Measurements from ENCODE around the gene BCAS4. TPM values are rescaled to one million over a fixed set of nuclear protein-coding genes. Genes with fewer than 3 reads are reported as not detected.

BCAS4 gene
- polyA plus RNA-seq, 6 donors from 2014 or later, result 62.1 to 82.2 (median 70.3) TPM

- Mint-ChIP-seq H3K27me3 (no peaks in the 10 kb centered on the region), H3K9me3 (no peaks in the 10 kb centered on the region), H3K27ac (peak overlapping the region in 1 of 6 donors; percentile 37), H3K4me1 (peaks cover 17 to 26% (median 24%) of the 10 kb centered on the region in 3 donors), H3K4me3 (no peak overlapping the region), H3K36me3 (peaks cover 13 to 34% of the 10 kb centered on the region in 2 donors)
- ATAC-seq (ENCODE audit: low read depth in 2 of 2) (no peak), DNase-seq (no peak)
Measured at GRCh38 chr20:50828363-50829136, 33.7 kb downstream of the BCAS4 start.

DNA sequence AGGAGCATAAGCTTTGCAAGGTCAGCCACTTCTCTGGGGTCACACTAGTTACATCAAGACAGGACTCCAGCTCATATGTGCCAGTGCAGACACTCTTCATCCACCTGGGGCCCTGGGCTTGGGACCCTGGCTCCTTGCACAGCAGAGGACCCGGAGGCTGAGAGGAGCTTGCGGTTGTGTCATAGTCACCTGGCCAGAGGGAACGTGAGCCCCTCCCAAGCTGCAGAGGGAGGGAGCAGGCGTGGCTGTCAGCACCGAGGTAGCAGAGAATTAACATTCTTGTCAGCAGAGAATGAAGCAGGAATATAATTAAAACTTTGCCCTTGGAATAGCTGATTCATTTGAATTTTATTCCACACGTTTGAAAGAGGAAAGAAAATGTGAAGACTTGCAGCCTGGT, 36.8 kb downstream of the BCAS4 start:
- ATAC-seq (ENCODE audit: low read depth in 2 of 2), result no peak
- Mint-ChIP-seq H3K9me3 (no peaks in the 10 kb centered on the region), H3K36me3 (peaks cover 17 to 34% of the 10 kb centered on the region in 2 donors)

GRCh38 chr20:50834599-50835005, 39.7 kb downstream of the BCAS4 start:
- no peak for ATAC-seq (ENCODE audit: low read depth in 2 of 2)
- no peak for DNase-seq
- Mint-ChIP-seq H3K9me3 (no peaks in the 10 kb centered on the region), H3K27me3 (no peaks in the 10 kb centered on the region), H3K36me3 (peaks cover 17 to 31% of the 10 kb centered on the region in 2 donors), H3K27ac (peak overlapping the region in 1 of 6 donors; percentile 75), H3K4me1 (peaks cover 5 to 22% (median 18%) of the 10 kb centered on the region in 3 donors), H3K4me3 (peak overlapping the region in 1 of 8 donors; percentile 69)

More for the DNA sequence above, 36.8 kb downstream of the BCAS4 start:
- Mint-ChIP-seq H3K27ac (no peak overlapping the region), H3K4me1 (peaks cover 6 to 21% (median 13%) of the 10 kb centered on the region in 3 donors), H3K4me3 (no peak overlapping the region), H3K27me3 (no peaks in the 10 kb centered on the region)
- no peak for DNase-seq

- H3K36me3 Mint-ChIP-seq, result peaks cover 10 to 18% of the 10 kb centered on the region in 2 donors
- H3K4me3 Mint-ChIP-seq, result peak overlapping the region in 4 of 8 donors; percentile 23 to 63 (median 32)
- H3K27ac Mint-ChIP-seq, result peak overlapping the region in 3 of 6 donors; percentile 72 to 91 (median 82)
- peak in 1 of 2 donors; percentile 40 for ATAC-seq (ENCODE audit: low read depth in 2 of 2)
- DNase-seq, result no peak
- peaks cover 10 to 21% (median 18%) of the 10 kb centered on the region in 3 donors for H3K4me1 Mint-ChIP-seq
- H3K9me3 Mint-ChIP-seq, result no peaks in the 10 kb centered on the region
- no peaks in the 10 kb centered on the region for H3K27me3 Mint-ChIP-seq
Measured at GRCh38 chr20:50837532-50838321, 42.9 kb downstream of the BCAS4 start.

- peak overlapping the region in 2 of 8 donors; percentile 23 to 33 for H3K4me3 Mint-ChIP-seq
- ATAC-seq (ENCODE audit: low read depth in 2 of 2), result no peak
- H3K27me3 Mint-ChIP-seq, result no peaks in the 10 kb centered on the region
- peak overlapping the region in 3 of 6 donors; percentile 54 to 82 (median 80) for H3K27ac Mint-ChIP-seq
- H3K36me3 Mint-ChIP-seq, result peaks cover 9 to 14% of the 10 kb centered on the region in 2 donors
- H3K9me3 Mint-ChIP-seq, result no peaks in the 10 kb centered on the region
- no peak for DNase-seq
- peaks cover 16 to 23% (median 21%) of the 10 kb centered on the region in 3 donors for H3K4me1 Mint-ChIP-seq
Measured at GRCh38 chr20:50838322-50838625, 43.4 kb downstream of the BCAS4 start.

DNA sequence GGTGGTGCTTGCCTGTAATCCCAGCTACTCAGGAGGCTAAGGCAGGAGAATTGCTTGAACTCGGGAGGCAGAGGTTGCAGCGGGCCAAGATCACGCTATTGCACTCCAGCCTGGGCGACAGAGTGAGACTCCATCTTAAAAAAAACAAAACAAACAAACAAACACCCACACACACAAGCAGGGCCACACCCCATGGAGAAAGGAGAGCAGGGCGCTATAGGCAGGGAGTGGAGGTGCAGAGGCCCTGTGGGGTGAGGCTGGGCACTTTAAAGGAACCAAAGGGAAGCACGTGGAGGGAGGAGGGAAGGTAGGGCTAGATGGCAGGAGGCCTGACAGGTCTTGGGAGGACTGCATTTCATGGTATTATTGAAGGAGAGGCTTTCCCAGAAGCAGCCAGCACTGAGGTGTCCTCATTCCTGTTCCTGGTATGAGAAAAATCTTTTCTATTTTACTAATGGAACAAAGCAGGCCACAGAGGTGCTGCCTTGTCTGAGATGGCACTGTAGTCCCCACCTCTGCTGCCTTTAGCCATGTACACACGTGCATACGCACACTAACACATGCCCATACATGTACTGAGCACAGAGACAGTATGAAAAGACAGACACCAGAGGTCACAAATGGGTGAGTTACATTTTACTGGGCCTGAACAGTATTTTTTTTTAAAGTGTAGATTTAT, 44.0 kb downstream of the BCAS4 start:
- H3K27ac Mint-ChIP-seq, result peak overlapping the region in 3 of 6 donors; percentile 66 to 80 (median 67)
- H3K9me3 Mint-ChIP-seq, result no peaks in the 10 kb centered on the region
- H3K36me3 Mint-ChIP-seq, result peaks cover 9 to 14% of the 10 kb centered on the region in 2 donors
- DNase-seq (no peak), ATAC-seq (ENCODE audit: low read depth in 2 of 2) (no peak)
- H3K27me3 Mint-ChIP-seq, result no peaks in the 10 kb centered on the region
- H3K4me1 Mint-ChIP-seq, result peaks cover 20 to 27% (median 23%) of the 10 kb centered on the region in 3 donors
- H3K4me3 Mint-ChIP-seq, result peak overlapping the region in 1 of 8 donors; percentile 15

GRCh38 chr20:50842821-50843220, 48.0 kb downstream of the BCAS4 start:
- peaks cover 0 to 20% of the 10 kb centered on the region in 2 donors for H3K36me3 Mint-ChIP-seq
- no peak overlapping the region for H3K4me3 Mint-ChIP-seq
- DNase-seq, result no peak
- peak overlapping the region in 3 of 6 donors; percentile 49 to 83 (median 69) for H3K27ac Mint-ChIP-seq
- peaks cover 21 to 22% (median 21%) of the 10 kb centered on the region in 3 donors for H3K4me1 Mint-ChIP-seq
- no peak for ATAC-seq (ENCODE audit: low read depth in 2 of 2)
- no peaks in the 10 kb centered on the region for H3K9me3 Mint-ChIP-seq
- no peaks in the 10 kb centered on the region for H3K27me3 Mint-ChIP-seq

DNA sequence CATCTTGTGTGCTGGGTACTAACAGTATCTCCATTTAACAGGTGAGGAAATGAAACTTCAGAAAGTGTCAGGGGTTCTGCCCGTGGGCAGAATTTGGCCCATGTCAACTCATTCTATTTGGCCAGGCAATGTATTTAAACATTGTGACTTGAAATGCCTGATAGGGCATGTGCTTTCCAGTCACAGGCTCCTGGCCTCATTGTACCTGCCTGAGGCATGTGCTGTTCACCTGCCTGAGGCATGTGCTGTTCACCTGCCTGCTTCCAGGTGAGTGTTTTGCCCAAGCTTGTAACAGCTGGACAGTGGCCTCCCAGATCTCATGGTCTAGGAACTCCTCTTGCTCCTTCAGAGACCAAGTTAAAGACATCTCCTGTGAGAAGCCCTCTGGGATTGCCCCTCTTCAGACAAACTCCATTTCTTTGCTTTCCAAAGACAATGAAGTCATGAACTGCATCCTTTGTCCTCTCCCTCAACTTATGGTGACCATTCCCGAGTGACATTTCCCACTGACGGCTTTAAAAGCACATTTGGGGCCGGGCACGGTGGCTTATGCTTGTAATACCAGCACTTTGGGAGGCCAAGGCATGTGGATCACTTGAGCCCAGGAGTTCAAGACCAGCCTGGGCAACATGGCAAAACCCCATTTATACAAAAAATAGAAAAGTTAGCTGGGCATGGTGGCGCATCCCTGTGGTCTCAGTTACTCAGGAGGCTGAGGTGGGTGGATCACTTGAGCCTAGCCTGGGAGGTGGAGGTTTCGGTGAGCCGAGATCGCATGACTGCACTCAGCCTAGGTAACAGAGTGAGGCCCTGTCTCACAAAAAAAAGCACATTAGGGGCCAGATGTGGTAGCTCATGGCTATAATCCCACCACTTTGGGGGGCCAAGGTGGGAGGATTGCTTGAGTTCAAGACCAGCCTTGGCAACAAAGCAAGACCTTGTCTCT, 48.7 kb downstream of the BCAS4 start:
- Mint-ChIP-seq H3K27me3 (no peaks in the 10 kb centered on the region), H3K36me3 (peaks cover 3 to 12% of the 10 kb centered on the region in 2 donors), H3K9me3 (no peaks in the 10 kb centered on the region), H3K27ac (peak overlapping the region in 3 of 6 donors; percentile 69 to 88 (median 83)), H3K4me1 (peaks cover 18 to 26% (median 24%) of the 10 kb centered on the region in 3 donors), H3K4me3 (peak overlapping the region in 2 of 8 donors; percentile 21 to 30)
- DNase-seq, result no peak
- ATAC-seq (ENCODE audit: low read depth in 2 of 2), result no peak

GRCh38 chr20:50844430-50845100, 49.7 kb downstream of the BCAS4 start:
- Mint-ChIP-seq H3K36me3 (peaks cover 3 to 8% of the 10 kb centered on the region in 2 donors), H3K27ac (peak overlapping the region in 1 of 6 donors; percentile 28), H3K27me3 (no peaks in the 10 kb centered on the region), H3K4me3 (no peak overlapping the region), H3K4me1 (peaks cover 19 to 35% (median 32%) of the 10 kb centered on the region in 3 donors), H3K9me3 (no peaks in the 10 kb centered on the region)
- ATAC-seq (ENCODE audit: low read depth in 2 of 2) (peak in 1 of 2 donors; percentile 38), DNase-seq (no peak)

DNA sequence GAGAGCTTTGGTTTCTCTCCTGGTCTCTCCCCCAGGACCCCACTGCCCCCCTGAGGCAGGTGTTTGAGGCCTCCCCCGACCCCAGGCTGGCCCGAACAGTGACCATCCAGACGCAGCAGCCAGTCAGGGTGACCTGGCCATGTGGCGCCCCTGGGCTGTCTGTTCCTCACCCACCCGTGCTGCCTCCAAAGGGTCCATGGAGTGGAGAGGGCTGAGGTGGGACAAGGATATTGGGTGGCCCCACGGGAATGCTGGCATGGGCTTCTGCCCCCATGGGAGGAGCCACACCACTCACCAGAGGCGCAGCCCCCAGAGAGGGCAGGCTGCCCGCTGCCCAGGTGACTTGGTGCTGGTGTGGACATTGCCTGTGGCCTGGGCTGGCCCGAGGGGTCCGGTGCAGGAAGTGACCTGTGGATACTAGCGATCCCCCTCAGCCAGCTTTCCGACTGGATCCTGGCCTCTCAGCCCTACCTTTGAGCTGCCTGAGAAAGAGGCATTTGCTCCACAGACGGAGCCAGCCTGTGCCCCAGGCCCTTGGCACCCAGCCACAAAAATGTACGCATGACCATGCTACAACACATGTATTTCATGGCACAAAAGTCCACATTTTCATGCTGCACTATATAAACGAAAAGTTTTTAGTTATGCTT, 50.8 kb downstream of the BCAS4 start:
- H3K9me3 Mint-ChIP-seq, result no peaks in the 10 kb centered on the region
- DNase-seq (no peak), ATAC-seq (ENCODE audit: low read depth in 2 of 2) (no peak)
- peaks cover 26 to 41% (median 40%) of the 10 kb centered on the region in 3 donors for H3K4me1 Mint-ChIP-seq
- H3K27me3 Mint-ChIP-seq, result no peaks in the 10 kb centered on the region
- no peak overlapping the region for H3K27ac Mint-ChIP-seq
- H3K36me3 Mint-ChIP-seq, result peaks cover 3 to 8% of the 10 kb centered on the region in 2 donors
- no peak overlapping the region for H3K4me3 Mint-ChIP-seq

- no peaks in the 10 kb centered on the region for H3K9me3 Mint-ChIP-seq
- ATAC-seq (ENCODE audit: low read depth in 2 of 2), result peak in 1 of 2 donors; percentile 34
- peak overlapping the region; percentile 68 to 91 (median 80) for H3K27ac Mint-ChIP-seq
- H3K4me1 Mint-ChIP-seq, result peaks cover 26 to 39% (median 35%) of the 10 kb centered on the region in 3 donors
- H3K4me3 Mint-ChIP-seq, result peak overlapping the region in 6 of 8 donors; percentile 31 to 79 (median 60)
- DNase-seq, result no peak
- H3K36me3 Mint-ChIP-seq, result peaks cover 3 to 8% of the 10 kb centered on the region in 2 donors
- no peaks in the 10 kb centered on the region for H3K27me3 Mint-ChIP-seq
Measured at GRCh38 chr20:50848341-50848808, 53.5 kb downstream of the BCAS4 start.

All from naive B cell (primary cell).